ENCODE results near the gene ZNF275. TPM values are rescaled to one million over a fixed set of nuclear protein-coding genes. Genes with fewer than 3 reads are reported as not detected.
"Not testable (repeated sequence)": the region's sequence is repeated elsewhere in the genome, so short reads cannot be mapped to it uniquely, and the experiment has no call there.

ZNF275 gene
- total RNA-seq, 2 experiments from 2014 or later, result 22.6 to 24.6 TPM

- DNase-seq (no peak), ATAC-seq (ENCODE audit: low read depth) (no peak)
- no peaks in the 10 kb centered on the region for H3K36me3 Mint-ChIP-seq
- H3K4me3 Mint-ChIP-seq, result no peak overlapping the region
- no peak overlapping the region for H3K27ac Mint-ChIP-seq
- no peaks in the 10 kb centered on the region for H3K4me1 Mint-ChIP-seq
- no peaks in the 10 kb centered on the region for H3K27me3 Mint-ChIP-seq
- POLR2A ChIA-PET, result no interaction called here
- no peaks in the 10 kb centered on the region for H3K9me3 Mint-ChIP-seq
These were observed 45.6 kb downstream of the ZNF275 start for GRCh38 chrX:153379508-153379907.

GRCh38 chrX:153379971-153380581 is 46.1 kb downstream of the ZNF275 start:
- Mint-ChIP-seq H3K27ac (no peak overlapping the region), H3K4me3 (no peak overlapping the region), H3K36me3 (no peaks in the 10 kb centered on the region), H3K9me3 (no peaks in the 10 kb centered on the region), H3K4me1 (no peaks in the 10 kb centered on the region), H3K27me3 (no peaks in the 10 kb centered on the region)
- no peak for ATAC-seq (ENCODE audit: low read depth)
- no peak for DNase-seq
- POLR2A ChIA-PET, result no interaction called here

GRCh38 chrX:153380691-153381090 is 46.7 kb downstream of the ZNF275 start:
- DNase-seq, result no peak
- Mint-ChIP-seq H3K9me3 (no peaks in the 10 kb centered on the region), H3K36me3 (no peaks in the 10 kb centered on the region), H3K27me3 (no peaks in the 10 kb centered on the region), H3K4me3 (no peak overlapping the region), H3K4me1 (no peaks in the 10 kb centered on the region), H3K27ac (no peak overlapping the region)
- no peak for ATAC-seq (ENCODE audit: low read depth)
- POLR2A ChIA-PET, result no interaction called here

- POLR2A ChIA-PET, result no interaction called here
- no peak overlapping the region for H3K4me3 Mint-ChIP-seq
- no peak for DNase-seq
- ATAC-seq (ENCODE audit: low read depth), result peak; percentile 70
- peak overlapping the region; percentile 24 for H3K27ac Mint-ChIP-seq
- no peaks in the 10 kb centered on the region for H3K36me3 Mint-ChIP-seq
- no peaks in the 10 kb centered on the region for H3K9me3 Mint-ChIP-seq
- no peaks in the 10 kb centered on the region for H3K4me1 Mint-ChIP-seq
- peaks cover 2% of the 10 kb centered on the region for H3K27me3 Mint-ChIP-seq
These were observed 48.0 kb downstream of the ZNF275 start for GRCh38 chrX:153381684-153382532.

- DNase-seq (no peak), ATAC-seq (ENCODE audit: low read depth) (no peak)
- Mint-ChIP-seq H3K27me3 (peaks cover 2% of the 10 kb centered on the region), H3K9me3 (no peaks in the 10 kb centered on the region), H3K36me3 (no peaks in the 10 kb centered on the region), H3K27ac (no peak overlapping the region), H3K4me3 (no peak overlapping the region), H3K4me1 (no peaks in the 10 kb centered on the region)
- POLR2A ChIA-PET, result no interaction called here
These were observed 48.9 kb downstream of the ZNF275 start for GRCh38 chrX:153382563-153383482.

GRCh38 chrX:153384390-153384789 is 50.4 kb downstream of the ZNF275 start:
- ATAC-seq (ENCODE audit: low read depth), result no peak
- POLR2A ChIA-PET, result no interaction called here
- DNase-seq, result no peak
- H3K27me3 Mint-ChIP-seq, result peaks cover 2% of the 10 kb centered on the region
- H3K36me3 Mint-ChIP-seq, result no peaks in the 10 kb centered on the region
- no peaks in the 10 kb centered on the region for H3K4me1 Mint-ChIP-seq
- H3K4me3 Mint-ChIP-seq, result no peak overlapping the region
- H3K27ac Mint-ChIP-seq, result no peak overlapping the region
- no peaks in the 10 kb centered on the region for H3K9me3 Mint-ChIP-seq

- H3K36me3 Mint-ChIP-seq; H3K27ac Mint-ChIP-seq; DNase-seq; POLR2A ChIA-PET; H3K9me3 Mint-ChIP-seq; ATAC-seq (ENCODE audit: low read depth); H3K4me1 Mint-ChIP-seq; H3K27me3 Mint-ChIP-seq; H3K4me3 Mint-ChIP-seq: not testable (repeated sequence)
These were observed 51.0 kb downstream of the ZNF275 start for GRCh38 chrX:153384973-153385372.

- Mint-ChIP-seq H3K4me3 (no peak overlapping the region), H3K4me1 (no peaks in the 10 kb centered on the region), H3K9me3 (no peaks in the 10 kb centered on the region), H3K27me3 (peaks cover 2% of the 10 kb centered on the region), H3K27ac (no peak overlapping the region), H3K36me3 (no peaks in the 10 kb centered on the region)
- ATAC-seq (ENCODE audit: low read depth) (no peak), DNase-seq (no peak)
- POLR2A ChIA-PET, result no interaction called here
These were observed 52.1 kb downstream of the ZNF275 start for GRCh38 chrX:153386097-153386496.

GRCh38 chrX:153387345-153387744 is 53.4 kb downstream of the ZNF275 start:
- H3K27me3 Mint-ChIP-seq, result peaks cover 2% of the 10 kb centered on the region
- no peak overlapping the region for H3K4me3 Mint-ChIP-seq
- no peak overlapping the region for H3K27ac Mint-ChIP-seq
- H3K4me1 Mint-ChIP-seq, result no peaks in the 10 kb centered on the region
- DNase-seq (no peak), ATAC-seq (ENCODE audit: low read depth) (no peak)
- no peaks in the 10 kb centered on the region for H3K36me3 Mint-ChIP-seq
- POLR2A ChIA-PET, result no interaction called here
- H3K9me3 Mint-ChIP-seq, result no peaks in the 10 kb centered on the region

- peak; percentile 13 for DNase-seq
- no peak for ATAC-seq (ENCODE audit: low read depth)
- Mint-ChIP-seq H3K27ac (no peak overlapping the region), H3K4me3 (no peak overlapping the region), H3K27me3 (peaks cover 2% of the 10 kb centered on the region), H3K9me3 (no peaks in the 10 kb centered on the region), H3K4me1 (no peaks in the 10 kb centered on the region), H3K36me3 (no peaks in the 10 kb centered on the region)
- POLR2A ChIA-PET, result no interaction called here
These were observed 54.2 kb downstream of the ZNF275 start for GRCh38 chrX:153387987-153388721.

GRCh38 chrX:153388722-153389459 is 54.9 kb downstream of the ZNF275 start:
- Mint-ChIP-seq H3K27ac (no peak overlapping the region), H3K4me3 (no peak overlapping the region), H3K4me1 (no peaks in the 10 kb centered on the region), H3K9me3 (no peaks in the 10 kb centered on the region), H3K27me3 (peaks cover 2% of the 10 kb centered on the region), H3K36me3 (no peaks in the 10 kb centered on the region)
- POLR2A ChIA-PET, result no interaction called here
- no peak for ATAC-seq (ENCODE audit: low read depth)
- peak; percentile 10 for DNase-seq

GRCh38 chrX:153389460-153389768 is 55.5 kb downstream of the ZNF275 start:
- H3K36me3 Mint-ChIP-seq; H3K9me3 Mint-ChIP-seq; H3K27me3 Mint-ChIP-seq; ATAC-seq (ENCODE audit: low read depth); POLR2A ChIA-PET; H3K4me3 Mint-ChIP-seq; H3K27ac Mint-ChIP-seq; DNase-seq; H3K4me1 Mint-ChIP-seq: not testable (repeated sequence)

Data from activated naive CD8-positive, alpha-beta T cell treated with anti-CD3 and anti-CD28 coated beads, Interleukin-2, amount 10 ng/mL, durations not matched to agents 7 days and 5 days (primary cell).